Measurements from ENCODE around the gene ISLR2.

The ISLR2 gene

GRCh38 chr15:74130849-74131627 lies 652 bp downstream of the ISLR2 start:
- H3K27me3 ChIP-seq (ENCODE audit: control insufficient read depth, insufficient read depth, low read length), result peaks cover 90% of the 10 kb centered on the region
- no peak overlapping the region for H3K9ac ChIP-seq (ENCODE audit: low read depth, low read length)
- peaks cover 3% of the 10 kb centered on the region for H3K9me3 ChIP-seq (replicated peaks; ENCODE audit: low read length)
- no peaks in the 10 kb centered on the region for H3K36me3 ChIP-seq (ENCODE audit: insufficient read depth, low read length)
- H3K4me1 ChIP-seq (ENCODE audit: control insufficient read depth, insufficient read depth, low read length), result peaks cover 14% of the 10 kb centered on the region
- H3K4me2 ChIP-seq (ENCODE audit: low read length), result no peak overlapping the region
- no peak overlapping the region for H3K4me3 ChIP-seq (ENCODE audit: low read length)

GRCh38 chr15:74131628-74132413 lies 1.4 kb downstream of the ISLR2 start:
- Histone ChIP-seq H3K9ac (ENCODE audit: low read depth, low read length) (no peak overlapping the region), H3K4me1 (ENCODE audit: control insufficient read depth, insufficient read depth, low read length) (peaks cover 17% of the 10 kb centered on the region), H3K4me2 (ENCODE audit: low read length) (no peak overlapping the region), H3K4me3 (ENCODE audit: low read length) (no peak overlapping the region), H3K36me3 (ENCODE audit: insufficient read depth, low read length) (no peaks in the 10 kb centered on the region), H3K9me3 (replicated peaks; ENCODE audit: low read length) (peaks cover 3% of the 10 kb centered on the region), H3K27me3 (ENCODE audit: control insufficient read depth, insufficient read depth, low read length) (peaks cover 88% of the 10 kb centered on the region)

GRCh38 chr15:74132681-74133651 lies 2.6 kb downstream of the ISLR2 start:
- Histone ChIP-seq H3K36me3 (ENCODE audit: insufficient read depth, low read length) (no peaks in the 10 kb centered on the region), H3K27me3 (ENCODE audit: control insufficient read depth, insufficient read depth, low read length) (peaks cover 88% of the 10 kb centered on the region), H3K4me2 (ENCODE audit: low read length) (no peak overlapping the region), H3K4me3 (ENCODE audit: low read length) (no peak overlapping the region), H3K9ac (ENCODE audit: low read depth, low read length) (no peak overlapping the region), H3K9me3 (replicated peaks; ENCODE audit: low read length) (peaks cover 3% of the 10 kb centered on the region), H3K4me1 (ENCODE audit: control insufficient read depth, insufficient read depth, low read length) (peaks cover 14% of the 10 kb centered on the region)

DNA sequence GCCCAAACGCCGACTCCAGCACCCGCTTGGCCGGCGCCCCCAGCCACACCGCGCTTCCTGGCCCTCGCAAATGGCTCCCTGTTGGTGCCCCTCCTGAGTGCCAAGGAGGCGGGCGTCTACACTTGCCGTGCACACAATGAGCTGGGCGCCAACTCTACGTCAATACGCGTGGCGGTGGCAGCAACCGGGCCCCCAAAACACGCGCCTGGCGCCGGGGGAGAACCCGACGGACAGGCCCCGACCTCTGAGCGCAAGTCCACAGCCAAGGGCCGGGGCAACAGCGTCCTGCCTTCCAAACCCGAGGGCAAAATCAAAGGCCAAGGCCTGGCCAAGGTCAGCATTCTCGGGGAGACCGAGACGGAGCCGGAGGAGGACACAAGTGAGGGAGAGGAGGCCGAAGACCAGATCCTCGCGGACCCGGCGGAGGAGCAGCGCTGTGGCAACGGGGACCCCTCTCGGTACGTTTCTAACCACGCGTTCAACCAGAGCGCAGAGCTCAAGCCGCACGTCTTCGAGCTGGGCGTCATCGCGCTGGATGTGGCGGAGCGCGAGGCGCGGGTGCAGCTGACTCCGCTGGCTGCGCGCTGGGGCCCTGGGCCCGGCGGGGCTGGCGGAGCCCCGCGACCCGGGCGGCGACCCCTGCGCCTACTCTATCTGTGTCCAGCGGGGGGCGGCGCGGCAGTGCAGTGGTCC lies 3.5 kb downstream of the ISLR2 start:
- Histone ChIP-seq H3K4me3 (ENCODE audit: low read length) (no peak overlapping the region), H3K36me3 (ENCODE audit: insufficient read depth, low read length) (no peaks in the 10 kb centered on the region), H3K9ac (ENCODE audit: low read depth, low read length) (no peak overlapping the region), H3K4me2 (ENCODE audit: low read length) (no peak overlapping the region), H3K4me1 (ENCODE audit: control insufficient read depth, insufficient read depth, low read length) (peaks cover 12% of the 10 kb centered on the region), H3K27me3 (ENCODE audit: control insufficient read depth, insufficient read depth, low read length) (peaks cover 85% of the 10 kb centered on the region), H3K9me3 (replicated peaks; ENCODE audit: low read length) (peaks cover 3% of the 10 kb centered on the region)

GRCh38 chr15:74134387-74135027 lies 4.1 kb downstream of the ISLR2 start:
- Histone ChIP-seq H3K4me1 (ENCODE audit: control insufficient read depth, insufficient read depth, low read length) (peaks cover 7% of the 10 kb centered on the region), H3K9ac (ENCODE audit: low read depth, low read length) (no peak overlapping the region), H3K9me3 (replicated peaks; ENCODE audit: low read length) (peaks cover 3% of the 10 kb centered on the region), H3K27me3 (ENCODE audit: control insufficient read depth, insufficient read depth, low read length) (peaks cover 84% of the 10 kb centered on the region), H3K36me3 (ENCODE audit: insufficient read depth, low read length) (no peaks in the 10 kb centered on the region), H3K4me2 (ENCODE audit: low read length) (no peak overlapping the region), H3K4me3 (ENCODE audit: low read length) (no peak overlapping the region)

DNA sequence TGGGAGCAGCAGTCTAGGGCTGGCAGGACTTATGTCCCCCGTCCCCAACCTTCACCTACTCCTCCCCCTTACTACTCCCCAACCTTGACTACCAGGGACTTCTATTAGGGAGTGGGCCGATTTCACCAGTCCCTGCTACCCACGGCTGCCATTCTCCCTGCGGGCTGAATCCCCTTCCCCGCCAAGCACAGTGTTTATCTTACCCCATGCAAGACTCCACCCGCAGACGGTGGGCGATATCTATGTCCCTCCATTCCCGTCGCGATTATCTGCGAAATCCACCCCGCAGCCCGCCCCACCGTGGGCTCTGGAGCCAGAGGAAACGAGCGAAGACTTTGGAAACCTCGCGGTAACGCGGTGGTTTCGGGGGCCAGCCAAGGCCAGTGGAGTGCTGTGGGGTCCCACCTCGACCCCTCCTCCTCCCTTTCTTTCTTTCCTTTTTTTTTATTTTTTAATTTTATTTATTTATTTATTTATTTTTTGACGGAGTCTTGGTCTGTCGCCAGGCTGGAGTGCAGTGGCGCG lies 4.7 kb downstream of the ISLR2 start:
- Histone ChIP-seq H3K36me3 (ENCODE audit: insufficient read depth, low read length) (no peaks in the 10 kb centered on the region), H3K9ac (ENCODE audit: low read depth, low read length) (no peak overlapping the region), H3K27me3 (ENCODE audit: control insufficient read depth, insufficient read depth, low read length) (peaks cover 85% of the 10 kb centered on the region), H3K4me2 (ENCODE audit: low read length) (no peak overlapping the region), H3K4me3 (ENCODE audit: low read length) (no peak overlapping the region), H3K4me1 (ENCODE audit: control insufficient read depth, insufficient read depth, low read length) (peaks cover 7% of the 10 kb centered on the region), H3K9me3 (replicated peaks; ENCODE audit: low read length) (peaks cover 3% of the 10 kb centered on the region)

DNA sequence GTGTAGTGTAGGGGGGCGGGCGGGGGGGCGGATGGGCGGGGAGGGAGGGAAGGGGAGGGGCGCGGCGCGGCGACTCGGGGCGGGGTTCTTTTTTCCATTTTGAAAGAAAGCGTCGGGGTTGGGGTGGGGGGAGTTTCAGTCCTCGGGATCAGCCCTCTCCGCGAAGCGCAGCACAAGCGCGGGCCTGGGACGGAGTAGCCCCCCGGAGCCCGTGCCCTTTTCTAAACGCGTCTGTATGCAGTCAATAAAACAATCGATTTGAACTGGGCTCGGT lies 6.1 kb downstream of the ISLR2 start:
- peak overlapping the region; percentile 75 for H3K4me2 ChIP-seq (ENCODE audit: low read length)
- no peaks in the 10 kb centered on the region for H3K36me3 ChIP-seq (ENCODE audit: insufficient read depth, low read length)
- peak overlapping the region; percentile 47 for H3K9ac ChIP-seq (ENCODE audit: low read depth, low read length)
- H3K9me3 ChIP-seq (replicated peaks; ENCODE audit: low read length), result peaks cover 3% of the 10 kb centered on the region
- peaks cover 75% of the 10 kb centered on the region for H3K27me3 ChIP-seq (ENCODE audit: control insufficient read depth, insufficient read depth, low read length)
- peak overlapping the region; percentile 69 for H3K4me3 ChIP-seq (ENCODE audit: low read length)
- H3K4me1 ChIP-seq (ENCODE audit: control insufficient read depth, insufficient read depth, low read length), result peaks cover 7% of the 10 kb centered on the region

- Histone ChIP-seq H3K4me2 (ENCODE audit: low read length) (peak overlapping the region; percentile 75), H3K36me3 (ENCODE audit: insufficient read depth, low read length) (no peaks in the 10 kb centered on the region), H3K4me1 (ENCODE audit: control insufficient read depth, insufficient read depth, low read length) (peaks cover 7% of the 10 kb centered on the region), H3K9ac (ENCODE audit: low read depth, low read length) (peak overlapping the region; percentile 47), H3K27me3 (ENCODE audit: control insufficient read depth, insufficient read depth, low read length) (peaks cover 70% of the 10 kb centered on the region), H3K9me3 (replicated peaks; ENCODE audit: low read length) (peaks cover 3% of the 10 kb centered on the region), H3K4me3 (ENCODE audit: low read length) (peak overlapping the region; percentile 58)
Observed at GRCh38 chr15:74136814-74137536, 6.6 kb downstream of the ISLR2 start.

DNA sequence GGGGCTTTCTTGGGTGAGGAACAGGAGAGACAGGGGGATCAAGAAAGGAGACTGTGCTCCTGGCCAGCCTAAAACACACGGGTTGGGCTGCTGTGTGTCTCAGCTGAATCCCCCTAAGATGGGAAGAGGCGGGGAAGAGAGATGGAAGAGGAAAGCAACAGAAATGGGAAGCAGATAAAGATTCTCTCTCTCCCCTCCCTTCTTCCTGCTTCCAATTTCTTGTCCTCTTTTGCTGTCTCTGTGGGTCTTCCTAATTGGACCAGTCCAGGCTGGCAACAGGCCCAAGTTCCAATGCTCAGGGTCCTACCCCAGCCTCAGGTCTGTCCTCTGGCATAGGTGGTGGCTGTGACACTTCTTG lies 7.1 kb downstream of the ISLR2 start:
- H3K4me3 ChIP-seq (ENCODE audit: low read length), result no peak overlapping the region
- no peaks in the 10 kb centered on the region for H3K36me3 ChIP-seq (ENCODE audit: insufficient read depth, low read length)
- H3K4me2 ChIP-seq (ENCODE audit: low read length), result no peak overlapping the region
- peaks cover 7% of the 10 kb centered on the region for H3K4me1 ChIP-seq (ENCODE audit: control insufficient read depth, insufficient read depth, low read length)
- peaks cover 3% of the 10 kb centered on the region for H3K9me3 ChIP-seq (replicated peaks; ENCODE audit: low read length)
- H3K9ac ChIP-seq (ENCODE audit: low read depth, low read length), result no peak overlapping the region
- H3K27me3 ChIP-seq (ENCODE audit: control insufficient read depth, insufficient read depth, low read length), result peaks cover 67% of the 10 kb centered on the region

GRCh38 chr15:74138642-74139041 lies 8.3 kb downstream of the ISLR2 start:
- H3K9ac ChIP-seq (ENCODE audit: low read depth, low read length), result no peak overlapping the region
- H3K4me2 ChIP-seq (ENCODE audit: low read length), result no peak overlapping the region
- peaks cover 7% of the 10 kb centered on the region for H3K4me1 ChIP-seq (ENCODE audit: control insufficient read depth, insufficient read depth, low read length)
- H3K4me3 ChIP-seq (ENCODE audit: low read length), result no peak overlapping the region
- peaks cover 59% of the 10 kb centered on the region for H3K27me3 ChIP-seq (ENCODE audit: control insufficient read depth, insufficient read depth, low read length)
- H3K9me3 ChIP-seq (replicated peaks; ENCODE audit: low read length), result no peaks in the 10 kb centered on the region
- H3K36me3 ChIP-seq (ENCODE audit: insufficient read depth, low read length), result no peaks in the 10 kb centered on the region

Data from skeletal muscle satellite cell (primary cell).